OCI-LY7 (cell line): ENCODE data around the gene FYB2. TPM values are rescaled to one million over a fixed set of nuclear protein-coding genes. Genes with fewer than 3 reads are reported as not detected.

ENCODE experiments used
- BruUV-seq: library from RNA; stranded (reverse); fragments of 400-500 nt; replicated peaks from 2 replicates; lab custom pipeline; 2021; lab: Mats Ljungman, UMichigan
- CTCF ChIA-PET: fragments of 300-600 bp; sonication (Branson Sonifier 250); formaldehyde crosslinking; loops from one replicate; lab custom pipeline; 2022; ENCODE audit warnings: antibody characterized with exemption; ENCODE audit not compliant: unreplicated experiment; lab: Charles Lee
- POLR2A ChIA-PET: fragments of 300-600 bp; sonication (Branson Sonifier 250); formaldehyde crosslinking; loops from one replicate; lab custom pipeline; 2022; ENCODE audit warnings: antibody characterized with exemption; lab: Charles Lee
- DNase-seq: peaks from one replicate; pipeline ENCODE4 v3.0.0-alpha.2; 2015; ENCODE audit warnings: low spot score
- H2AFZ ChIP-seq: fragments of 200-600 bp; sonication (generic), shearing (Covaris generic); 2 replicates; pipeline ENCODE4 v1.6.1; 2014; ENCODE audit warnings: mild to moderate bottlenecking, antibody characterized with exemption, low read length, moderate library complexity
- H3K27ac ChIP-seq: fragments of 200-600 bp; sonication (generic); 2 replicates; pipeline ENCODE4 v1.5.1; 2014; ENCODE audit warnings: mixed run types, low read depth, mild to moderate bottlenecking, moderate library complexity, low read length, inconsistent platforms; ENCODE audit not compliant: poor library complexity, severe bottlenecking
- H3K36me3 ChIP-seq: fragments of 200-600 bp; sonication (generic); 2 replicates; pipeline ENCODE4 v1.6.1; 2014; ENCODE audit warnings: mild to moderate bottlenecking, antibody characterized with exemption, low read length, moderate library complexity, mixed read lengths; ENCODE audit not compliant: insufficient read depth
- H3K4me1 ChIP-seq: fragments of 200-600 bp; sonication (generic); 2 replicates; pipeline ENCODE4 v1.5.1; 2014; ENCODE audit warnings: mild to moderate bottlenecking, low read length; ENCODE audit not compliant: insufficient read depth, poor library complexity, severe bottlenecking
- H3K4me2 ChIP-seq: fragments of 200-600 bp; sonication (generic); 2 replicates; pipeline ENCODE4 v1.6.1; 2014; ENCODE audit warnings: mild to moderate bottlenecking, low read length
- H3K4me3 ChIP-seq: fragments of 200-600 bp; sonication (generic); 2 replicates; pipeline ENCODE4 v1.5.1; 2014; ENCODE audit warnings: mild to moderate bottlenecking, low read depth, low read length; ENCODE audit not compliant: poor library complexity, severe bottlenecking
- H3K79me2 ChIP-seq: fragments of 200-600 bp; sonication (generic); 2 replicates; pipeline ENCODE4 v1.6.1; 2016; ENCODE audit warnings: low read depth, mild to moderate bottlenecking, low read length, moderate library complexity, mixed read lengths; ENCODE audit not compliant: insufficient read depth
- H3K9me2 ChIP-seq: fragments of 200-600 bp; sonication (generic); 2 replicates; pipeline ENCODE4 v1.6.1; 2016; ENCODE audit warnings: mild to moderate bottlenecking, low read length, mixed read lengths; ENCODE audit not compliant: insufficient read depth
- H3K9me3 ChIP-seq: fragments of 200-600 bp; sonication (generic); 2 replicates; pipeline ENCODE4 v1.6.1; 2014; ENCODE audit warnings: mild to moderate bottlenecking, mixed run types, low read length, mixed read lengths
- H4K20me1 ChIP-seq: fragments of 200-600 bp; sonication (generic); 2 replicates; pipeline ENCODE4 v1.6.1; 2014; ENCODE audit warnings: mild to moderate bottlenecking, antibody characterized with exemption, low read length, moderate library complexity, mixed read lengths; ENCODE audit not compliant: insufficient read depth
- EZH2phosphoT487 ChIP-seq: fragments of 200-600 bp; sonication (generic); IDR thresholded peaks from 2 replicates; pipeline ENCODE4 v1.6.1; 2018; ENCODE audit warnings: low read depth, borderline replicate concordance, mild to moderate bottlenecking, mixed run types, antibody characterized with exemption, low read length, moderate library complexity, mixed read lengths
- intact Hi-C: fragments of 100-400 bp; cut with micrococcal nuclease; formaldehyde crosslinking; loops from one replicate; pipeline ENCODE4 v1.10.0; 2022; ENCODE audit not compliant: unreplicated experiment
- total RNA-seq, 2 experiments: library from RNA; depleted of rRNA in 1 of 2; stranded (reverse); fragments of >200 nt in 1 of 2; shearing (Covaris generic) in 1 of 2; gene quantifications; 2 replicates each; pipeline ENCODE4 v1.2.3, GENCODE V29; 2014 to 2022
- TF ChIP-seq, protein P1 (sequence below): fragments of 200-600 bp; sonication (generic); conservative IDR thresholded peaks from 2 replicates; pipeline ENCODE4 v1.5.1; 2014; ENCODE audit warnings: mild to moderate bottlenecking, antibody characterized with exemption, low read length, moderate library complexity, mixed read lengths

FYB2 gene
- total RNA-seq, 2 experiments from 2014 or later: not detected

DNA sequence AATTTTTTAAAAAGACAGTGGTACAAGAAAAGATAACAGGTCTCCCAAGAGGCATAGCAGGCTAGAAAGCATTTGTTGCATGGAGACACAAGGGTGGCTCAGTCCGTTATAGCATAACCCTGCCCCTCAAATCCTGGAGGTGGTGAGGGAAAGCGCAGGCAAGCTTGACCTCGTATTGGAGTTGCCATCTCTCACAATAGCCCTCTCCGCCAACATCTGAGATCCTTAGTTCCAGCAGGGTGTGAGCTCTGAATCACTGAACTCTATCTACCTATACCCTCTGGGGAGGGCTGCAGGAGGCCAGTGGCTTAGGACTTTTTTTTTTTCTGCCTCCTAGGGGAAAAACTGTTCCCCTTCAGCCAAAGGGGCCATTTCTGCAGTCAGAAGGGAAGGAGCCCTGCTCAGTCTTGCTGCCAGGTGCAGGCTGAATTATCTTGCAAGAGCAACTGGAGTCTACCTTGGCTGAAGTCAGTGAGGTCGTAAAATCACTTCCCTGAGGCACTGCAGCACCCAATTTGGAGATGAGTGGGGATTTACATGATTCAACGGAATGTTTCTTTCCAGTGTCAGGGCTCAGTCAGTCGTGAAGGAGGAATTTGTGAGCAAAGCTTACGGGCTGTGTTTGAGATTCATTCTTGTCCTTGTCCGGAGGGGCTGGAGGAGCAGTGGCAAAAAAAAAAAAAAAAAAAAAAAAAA is 18.2 kb upstream of the FYB2 start:
- BruUV-seq: no TSS peak
- Histone ChIP-seq H3K36me3 (no peaks in the 10 kb centered on the region), H3K9me2 (no peaks in the 10 kb centered on the region), H3K4me1 (no peaks in the 10 kb centered on the region), H3K79me2 (no peaks in the 10 kb centered on the region), H3K27ac (no peak overlapping the region), H4K20me1 (no peaks in the 10 kb centered on the region), H3K4me2 (no peak overlapping the region), H2AFZ (no peak overlapping the region), H3K9me3 (no peaks in the 10 kb centered on the region), H3K4me3 (no peak overlapping the region)
- ChIA-PET CTCF (no interaction called here), POLR2A (no interaction called here)
- intact Hi-C loops: no loop called here
- DNase-seq: no peak
- TF ChIP-seq, protein P1, sequence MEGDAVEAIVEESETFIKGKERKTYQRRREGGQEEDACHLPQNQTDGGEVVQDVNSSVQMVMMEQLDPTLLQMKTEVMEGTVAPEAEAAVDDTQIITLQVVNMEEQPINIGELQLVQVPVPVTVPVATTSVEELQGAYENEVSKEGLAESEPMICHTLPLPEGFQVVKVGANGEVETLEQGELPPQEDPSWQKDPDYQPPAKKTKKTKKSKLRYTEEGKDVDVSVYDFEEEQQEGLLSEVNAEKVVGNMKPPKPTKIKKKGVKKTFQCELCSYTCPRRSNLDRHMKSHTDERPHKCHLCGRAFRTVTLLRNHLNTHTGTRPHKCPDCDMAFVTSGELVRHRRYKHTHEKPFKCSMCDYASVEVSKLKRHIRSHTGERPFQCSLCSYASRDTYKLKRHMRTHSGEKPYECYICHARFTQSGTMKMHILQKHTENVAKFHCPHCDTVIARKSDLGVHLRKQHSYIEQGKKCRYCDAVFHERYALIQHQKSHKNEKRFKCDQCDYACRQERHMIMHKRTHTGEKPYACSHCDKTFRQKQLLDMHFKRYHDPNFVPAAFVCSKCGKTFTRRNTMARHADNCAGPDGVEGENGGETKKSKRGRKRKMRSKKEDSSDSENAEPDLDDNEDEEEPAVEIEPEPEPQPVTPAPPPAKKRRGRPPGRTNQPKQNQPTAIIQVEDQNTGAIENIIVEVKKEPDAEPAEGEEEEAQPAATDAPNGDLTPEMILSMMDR: no peak
- no peak for TF ChIP-seq EZH2phosphoT487

DNA sequence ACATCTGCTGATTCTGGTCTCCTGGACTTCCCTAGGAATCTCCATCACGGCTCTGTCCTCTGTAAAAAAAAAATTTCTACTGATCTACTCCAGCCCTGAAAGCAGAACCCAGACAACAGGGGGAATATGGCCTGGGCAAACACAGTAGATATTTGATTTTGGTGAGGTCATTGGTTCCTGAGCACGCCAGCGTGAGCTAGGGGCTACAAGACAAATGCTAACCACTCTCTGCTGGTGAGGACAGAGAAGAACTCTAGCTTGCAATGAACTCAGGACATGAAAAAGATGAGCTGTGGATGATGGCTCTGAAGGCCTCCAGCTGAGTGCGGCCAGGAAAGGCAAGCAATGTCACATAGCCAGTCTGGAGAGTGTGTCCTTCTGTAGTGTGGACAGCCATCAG is 17.2 kb upstream of the FYB2 start:
- no peak overlapping the region for H3K27ac ChIP-seq
- BruUV-seq: no TSS peak
- H4K20me1 ChIP-seq: no peaks in the 10 kb centered on the region
- no peaks in the 10 kb centered on the region for H3K79me2 ChIP-seq
- ChIA-PET POLR2A (no interaction called here), CTCF (no interaction called here)
- H3K4me2 ChIP-seq: no peak overlapping the region
- H3K4me1 ChIP-seq: no peaks in the 10 kb centered on the region
- intact Hi-C loops: no loop called here
- H3K9me3 ChIP-seq: no peaks in the 10 kb centered on the region
- no peaks in the 10 kb centered on the region for H3K36me3 ChIP-seq
- TF ChIP-seq, protein P1: no peak
- TF ChIP-seq EZH2phosphoT487: no peak
- no peak overlapping the region for H2AFZ ChIP-seq
- no peak for DNase-seq
- H3K9me2 ChIP-seq: no peaks in the 10 kb centered on the region
- no peak overlapping the region for H3K4me3 ChIP-seq

DNA sequence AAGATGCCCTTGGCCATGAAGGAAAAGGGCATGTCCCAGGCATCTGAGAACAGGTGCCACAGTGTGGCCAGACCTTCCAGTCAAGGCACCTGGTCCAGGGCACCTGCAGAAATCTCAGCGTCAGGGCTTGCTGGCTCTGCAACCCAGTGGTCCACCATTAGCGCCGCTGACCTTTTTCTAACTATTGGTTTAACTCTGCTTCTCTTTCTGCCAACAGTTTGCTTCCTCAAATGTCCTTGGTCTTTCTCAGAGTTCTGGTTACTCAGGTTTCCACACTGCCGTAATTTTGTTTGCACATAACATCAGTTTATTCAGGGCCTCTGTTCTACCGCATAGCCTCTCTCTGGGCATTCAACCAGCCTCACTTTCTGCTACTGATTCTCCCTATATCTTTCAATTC is 16.5 kb upstream of the FYB2 start:
- ChIA-PET CTCF (no interaction called here), POLR2A (no interaction called here)
- Histone ChIP-seq H3K4me2 (no peak overlapping the region), H3K4me1 (no peaks in the 10 kb centered on the region), H2AFZ (no peak overlapping the region), H3K36me3 (no peaks in the 10 kb centered on the region), H3K9me3 (no peaks in the 10 kb centered on the region), H3K79me2 (no peaks in the 10 kb centered on the region), H4K20me1 (no peaks in the 10 kb centered on the region), H3K27ac (no peak overlapping the region), H3K9me2 (no peaks in the 10 kb centered on the region), H3K4me3 (no peak overlapping the region)
- intact Hi-C loops: no loop called here
- DNase-seq: no peak
- TF ChIP-seq, protein P1: no peak
- no peak for TF ChIP-seq EZH2phosphoT487
- no TSS peak for BruUV-seq
